WTC11 (cell line): ENCODE measurements around the gene PPP1R26. TPM values are rescaled to one million over a fixed set of nuclear protein-coding genes. Genes with fewer than 3 reads are reported as not detected.

Experiments used
- ATAC-seq: fragments of 200-7000 bp; cut with Tn5 transposase; 2 replicates; pipeline ENCODE4 v1.10.0; 2021; ENCODE audit warnings: mild to moderate bottlenecking, moderate library complexity
- CTCF ChIA-PET: fragments of 300-600 bp; sonication (Branson Sonifier 250); formaldehyde crosslinking; loops from one replicate; lab custom pipeline; 2021; ENCODE audit warnings: antibody characterized with exemption; lab: Charles Lee
- POLR2A ChIA-PET: fragments of 350-600 bp; sonication (Branson Sonifier 250); formaldehyde crosslinking; loops from one replicate; lab custom pipeline; 2021; ENCODE audit warnings: antibody characterized with exemption; lab: Charles Lee
- DNase-seq: peaks from one replicate; pipeline ENCODE4 v3.0.0; 2021; ENCODE audit warnings: low spot score
- H3K27ac Mint-ChIP-seq: 2 replicates; pipeline ENCODE4 v1.8.0; 2021; ENCODE audit warnings: mixed read lengths
- H3K27me3 Mint-ChIP-seq: 2 replicates; pipeline ENCODE4 v1.8.0; 2021; ENCODE audit warnings: low read depth, mild to moderate bottlenecking, moderate library complexity, mixed read lengths
- H3K36me3 Mint-ChIP-seq: 2 replicates; pipeline ENCODE4 v1.8.0; 2021; ENCODE audit warnings: mixed read lengths
- H3K4me1 Mint-ChIP-seq: 2 replicates; pipeline ENCODE4 v1.8.0; 2022; ENCODE audit warnings: mixed read lengths
- H3K4me3 Mint-ChIP-seq: 2 replicates; pipeline ENCODE4 v1.8.0; 2021; ENCODE audit warnings: mild to moderate bottlenecking, moderate library complexity, mixed read lengths
- H3K9me3 Mint-ChIP-seq: 2 replicates; pipeline ENCODE4 v1.8.0; 2021; ENCODE audit warnings: mixed read lengths
- CREB1 ChIP-seq: sonication (generic); formaldehyde crosslinking; IDR thresholded peaks from 2 replicates; pipeline ENCODE4 v1.8.0; 2023; ENCODE audit warnings: mild to moderate bottlenecking, missing genetic modification reagents
- FOXP1 ChIP-seq: sonication (generic); formaldehyde crosslinking; IDR thresholded peaks from 2 replicates; pipeline ENCODE4 v1.8.0; 2022; ENCODE audit warnings: missing genetic modification reagents, mild to moderate bottlenecking, moderate library complexity, borderline replicate concordance
- GTF2I ChIP-seq: fragments of 250-450 bp; sonication (Bioruptor Pico); conservative IDR thresholded peaks from 2 replicates; pipeline ENCODE4 v1.4.0; 2021; ENCODE audit warnings: mild to moderate bottlenecking
- HMGA2 ChIP-seq: fragments of 250-450 bp; sonication (Bioruptor Pico); IDR thresholded peaks from 2 replicates; pipeline ENCODE4 v1.4.0; 2021; ENCODE audit warnings: mild to moderate bottlenecking, moderate library complexity
- NFE2L1 ChIP-seq: sonication (generic); formaldehyde crosslinking; IDR thresholded peaks from 2 replicates; pipeline ENCODE4 v1.8.1; 2023; ENCODE audit warnings: missing genetic modification reagents
- SMAD4 ChIP-seq: sonication (generic); formaldehyde crosslinking; IDR thresholded peaks from 2 replicates; pipeline ENCODE4 v1.8.0; 2022; ENCODE audit warnings: mild to moderate bottlenecking, missing genetic modification reagents
- TEAD1 ChIP-seq: sonication (generic); formaldehyde crosslinking; IDR thresholded peaks from 2 replicates; pipeline ENCODE4 v1.8.0; 2022; ENCODE audit warnings: mild to moderate bottlenecking, missing genetic modification reagents
- TP53 ChIP-seq: sonication (generic); formaldehyde crosslinking; IDR thresholded peaks from 2 replicates; pipeline ENCODE4 v1.8.1; 2023; ENCODE audit warnings: mild to moderate bottlenecking, missing genetic modification reagents
- ZNF121 ChIP-seq: sonication (generic); formaldehyde crosslinking; IDR thresholded peaks from 2 replicates; pipeline ENCODE4 v1.8.0; 2023; ENCODE audit warnings: missing genetic modification reagents
- ZNF317 ChIP-seq: sonication (generic); formaldehyde crosslinking; IDR thresholded peaks from 2 replicates; pipeline ENCODE4 v1.8.1; 2023; ENCODE audit warnings: low read depth, mild to moderate bottlenecking, moderate library complexity, missing genetic modification reagents, borderline replicate concordance
- ZNF423 ChIP-seq: fragments of 250-450 bp; sonication (Bioruptor Pico); IDR thresholded peaks from 2 replicates; pipeline ENCODE4 v2.1.2; 2022; ENCODE audit warnings: mild to moderate bottlenecking, moderate library complexity
- total RNA-seq: library from RNA; stranded (reverse); gene quantifications from 3 replicates; pipeline ENCODE4 v1.2.3, GENCODE V29; 2021
- TF ChIP-seq, protein P1 (sequence below): sonication (generic); formaldehyde crosslinking; IDR thresholded peaks from 2 replicates; pipeline ENCODE4 v1.8.0; 2022; ENCODE audit warnings: mild to moderate bottlenecking, missing genetic modification reagents
- TF ChIP-seq, protein P2 (sequence below): fragments of 250-450 bp; sonication (Bioruptor Pico); IDR thresholded peaks from 2 replicates; pipeline ENCODE4 v1.8.0; 2021; ENCODE audit warnings: mild to moderate bottlenecking
- TF ChIP-seq, protein P3 (sequence below): sonication (generic); formaldehyde crosslinking; IDR thresholded peaks from 2 replicates; pipeline ENCODE4 v1.8.0; 2023; ENCODE audit warnings: mild to moderate bottlenecking, missing genetic modification reagents
- TF ChIP-seq, protein P4 (sequence below): sonication (generic); formaldehyde crosslinking; IDR thresholded peaks from 2 replicates; pipeline ENCODE4 v1.8.1; 2023; ENCODE audit warnings: mild to moderate bottlenecking, missing genetic modification reagents, borderline replicate concordance
- TF ChIP-seq, protein P5 (sequence below): sonication (generic); formaldehyde crosslinking; IDR thresholded peaks from 2 replicates; pipeline ENCODE4 v1.8.0; 2022; ENCODE audit warnings: missing genetic modification reagents
- TF ChIP-seq, protein P6 (sequence below): sonication (generic); formaldehyde crosslinking; IDR thresholded peaks from 2 replicates; pipeline ENCODE4 v1.8.0; 2022; ENCODE audit warnings: mild to moderate bottlenecking, missing genetic modification reagents
- TF ChIP-seq, protein P7 (sequence below): sonication (generic); formaldehyde crosslinking; IDR thresholded peaks from 2 replicates; pipeline ENCODE4 v1.8.1; 2023; ENCODE audit warnings: mild to moderate bottlenecking, missing genetic modification reagents, moderate library complexity

PPP1R26 gene
- total RNA-seq, 1 experiment from 2014 or later: 44.4 TPM

DNA sequence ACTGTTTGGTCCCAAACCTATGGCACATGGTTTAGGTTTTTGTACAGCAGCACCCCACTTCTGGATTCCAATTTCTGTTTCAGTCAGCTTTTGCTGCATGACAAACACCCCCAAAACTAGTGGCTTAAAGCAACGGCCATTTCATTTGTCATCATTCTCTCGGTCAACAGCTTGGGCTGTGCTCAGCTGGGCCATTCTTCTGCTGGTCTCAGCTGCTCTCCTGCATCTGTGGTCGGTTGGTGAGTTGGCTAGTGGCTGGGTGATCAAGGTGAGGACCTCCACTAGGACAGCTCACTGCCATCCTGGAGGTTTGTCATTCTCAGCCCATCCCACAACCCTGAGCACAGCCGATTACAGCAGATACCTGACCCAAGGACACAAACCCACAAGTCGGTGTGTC is 24.8 kb upstream of the PPP1R26 start:
- ATAC-seq (no peak), DNase-seq (no peak)
- POLR2A ChIA-PET: no interaction called here
- H3K27ac Mint-ChIP-seq: no peak overlapping the region
- H3K4me3 Mint-ChIP-seq: no peak overlapping the region
- no peaks in the 10 kb centered on the region for H3K36me3 Mint-ChIP-seq
- TF ChIP-seq, protein P1, sequence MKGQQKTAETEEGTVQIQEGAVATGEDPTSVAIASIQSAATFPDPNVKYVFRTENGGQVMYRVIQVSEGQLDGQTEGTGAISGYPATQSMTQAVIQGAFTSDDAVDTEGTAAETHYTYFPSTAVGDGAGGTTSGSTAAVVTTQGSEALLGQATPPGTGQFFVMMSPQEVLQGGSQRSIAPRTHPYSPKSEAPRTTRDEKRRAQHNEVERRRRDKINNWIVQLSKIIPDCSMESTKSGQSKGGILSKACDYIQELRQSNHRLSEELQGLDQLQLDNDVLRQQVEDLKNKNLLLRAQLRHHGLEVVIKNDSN (CRISPR knock-in tag): no peak
- TF ChIP-seq TP53 (CRISPR knock-in tag) (no peak), TEAD1 (CRISPR knock-in tag) (no peak), FOXP1 (no peak)
- TF ChIP-seq, protein P2, sequence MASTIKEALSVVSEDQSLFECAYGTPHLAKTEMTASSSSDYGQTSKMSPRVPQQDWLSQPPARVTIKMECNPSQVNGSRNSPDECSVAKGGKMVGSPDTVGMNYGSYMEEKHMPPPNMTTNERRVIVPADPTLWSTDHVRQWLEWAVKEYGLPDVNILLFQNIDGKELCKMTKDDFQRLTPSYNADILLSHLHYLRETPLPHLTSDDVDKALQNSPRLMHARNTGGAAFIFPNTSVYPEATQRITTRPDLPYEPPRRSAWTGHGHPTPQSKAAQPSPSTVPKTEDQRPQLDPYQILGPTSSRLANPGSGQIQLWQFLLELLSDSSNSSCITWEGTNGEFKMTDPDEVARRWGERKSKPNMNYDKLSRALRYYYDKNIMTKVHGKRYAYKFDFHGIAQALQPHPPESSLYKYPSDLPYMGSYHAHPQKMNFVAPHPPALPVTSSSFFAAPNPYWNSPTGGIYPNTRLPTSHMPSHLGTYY (CRISPR knock-in tag): no peak
- TF ChIP-seq, protein P3, sequence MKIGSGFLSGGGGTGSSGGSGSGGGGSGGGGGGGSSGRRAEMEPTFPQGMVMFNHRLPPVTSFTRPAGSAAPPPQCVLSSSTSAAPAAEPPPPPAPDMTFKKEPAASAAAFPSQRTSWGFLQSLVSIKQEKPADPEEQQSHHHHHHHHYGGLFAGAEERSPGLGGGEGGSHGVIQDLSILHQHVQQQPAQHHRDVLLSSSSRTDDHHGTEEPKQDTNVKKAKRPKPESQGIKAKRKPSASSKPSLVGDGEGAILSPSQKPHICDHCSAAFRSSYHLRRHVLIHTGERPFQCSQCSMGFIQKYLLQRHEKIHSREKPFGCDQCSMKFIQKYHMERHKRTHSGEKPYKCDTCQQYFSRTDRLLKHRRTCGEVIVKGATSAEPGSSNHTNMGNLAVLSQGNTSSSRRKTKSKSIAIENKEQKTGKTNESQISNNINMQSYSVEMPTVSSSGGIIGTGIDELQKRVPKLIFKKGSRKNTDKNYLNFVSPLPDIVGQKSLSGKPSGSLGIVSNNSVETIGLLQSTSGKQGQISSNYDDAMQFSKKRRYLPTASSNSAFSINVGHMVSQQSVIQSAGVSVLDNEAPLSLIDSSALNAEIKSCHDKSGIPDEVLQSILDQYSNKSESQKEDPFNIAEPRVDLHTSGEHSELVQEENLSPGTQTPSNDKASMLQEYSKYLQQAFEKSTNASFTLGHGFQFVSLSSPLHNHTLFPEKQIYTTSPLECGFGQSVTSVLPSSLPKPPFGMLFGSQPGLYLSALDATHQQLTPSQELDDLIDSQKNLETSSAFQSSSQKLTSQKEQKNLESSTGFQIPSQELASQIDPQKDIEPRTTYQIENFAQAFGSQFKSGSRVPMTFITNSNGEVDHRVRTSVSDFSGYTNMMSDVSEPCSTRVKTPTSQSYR: no peak
- peaks cover 24% of the 10 kb centered on the region for H3K9me3 Mint-ChIP-seq
- no peaks in the 10 kb centered on the region for H3K4me1 Mint-ChIP-seq
- CTCF ChIA-PET: interaction anchor here (1.0 to 1.9 kb wide), 2 partner anchors 15 to 43 kb away, joined by 3 to 12 read pairs; no protein-coding TSS in a partner anchor
- H3K27me3 Mint-ChIP-seq: 0 out of 2 replicates have a peak, but pooled peaks cover 3% of the 10 kb centered on the region

DNA sequence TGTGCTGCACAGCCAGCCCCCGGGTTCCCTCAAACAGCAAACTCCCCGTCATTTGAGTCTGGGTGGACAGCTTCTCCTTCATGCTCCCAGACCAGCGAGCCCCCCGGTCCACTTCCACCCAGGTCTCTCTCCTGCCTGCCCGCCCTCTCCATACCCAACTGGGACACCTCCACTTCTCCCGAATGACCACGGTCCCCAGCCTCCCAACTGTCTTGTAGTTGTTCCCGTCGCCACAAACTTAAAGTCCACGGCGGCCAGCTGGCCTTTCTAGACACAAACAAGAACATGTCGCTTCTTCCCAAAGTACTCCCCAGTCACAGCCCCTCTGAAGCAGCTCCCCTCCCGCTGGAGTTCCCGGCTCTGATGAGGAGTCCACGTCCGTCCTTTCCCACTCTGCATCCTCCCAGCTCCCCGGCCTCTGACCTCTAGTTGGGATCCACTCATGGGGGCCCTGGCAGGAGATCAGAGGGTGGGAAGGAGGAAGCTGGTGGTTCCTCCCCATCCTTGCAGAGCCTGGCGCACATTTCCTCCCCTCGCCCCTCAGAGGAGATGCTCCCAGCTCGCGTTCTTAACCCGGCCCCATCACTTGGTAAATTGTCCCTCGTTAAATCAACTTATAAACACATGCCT is 24.1 kb upstream of the PPP1R26 start:
- ChIA-PET CTCF (interaction anchor here (1.0 to 1.9 kb wide), 2 partner anchors 15 to 43 kb away, joined by 3 to 12 read pairs; no protein-coding TSS in a partner anchor), POLR2A (no interaction called here)
- TF ChIP-seq, protein P1 (CRISPR knock-in tag): no peak
- TF ChIP-seq, protein P4, sequence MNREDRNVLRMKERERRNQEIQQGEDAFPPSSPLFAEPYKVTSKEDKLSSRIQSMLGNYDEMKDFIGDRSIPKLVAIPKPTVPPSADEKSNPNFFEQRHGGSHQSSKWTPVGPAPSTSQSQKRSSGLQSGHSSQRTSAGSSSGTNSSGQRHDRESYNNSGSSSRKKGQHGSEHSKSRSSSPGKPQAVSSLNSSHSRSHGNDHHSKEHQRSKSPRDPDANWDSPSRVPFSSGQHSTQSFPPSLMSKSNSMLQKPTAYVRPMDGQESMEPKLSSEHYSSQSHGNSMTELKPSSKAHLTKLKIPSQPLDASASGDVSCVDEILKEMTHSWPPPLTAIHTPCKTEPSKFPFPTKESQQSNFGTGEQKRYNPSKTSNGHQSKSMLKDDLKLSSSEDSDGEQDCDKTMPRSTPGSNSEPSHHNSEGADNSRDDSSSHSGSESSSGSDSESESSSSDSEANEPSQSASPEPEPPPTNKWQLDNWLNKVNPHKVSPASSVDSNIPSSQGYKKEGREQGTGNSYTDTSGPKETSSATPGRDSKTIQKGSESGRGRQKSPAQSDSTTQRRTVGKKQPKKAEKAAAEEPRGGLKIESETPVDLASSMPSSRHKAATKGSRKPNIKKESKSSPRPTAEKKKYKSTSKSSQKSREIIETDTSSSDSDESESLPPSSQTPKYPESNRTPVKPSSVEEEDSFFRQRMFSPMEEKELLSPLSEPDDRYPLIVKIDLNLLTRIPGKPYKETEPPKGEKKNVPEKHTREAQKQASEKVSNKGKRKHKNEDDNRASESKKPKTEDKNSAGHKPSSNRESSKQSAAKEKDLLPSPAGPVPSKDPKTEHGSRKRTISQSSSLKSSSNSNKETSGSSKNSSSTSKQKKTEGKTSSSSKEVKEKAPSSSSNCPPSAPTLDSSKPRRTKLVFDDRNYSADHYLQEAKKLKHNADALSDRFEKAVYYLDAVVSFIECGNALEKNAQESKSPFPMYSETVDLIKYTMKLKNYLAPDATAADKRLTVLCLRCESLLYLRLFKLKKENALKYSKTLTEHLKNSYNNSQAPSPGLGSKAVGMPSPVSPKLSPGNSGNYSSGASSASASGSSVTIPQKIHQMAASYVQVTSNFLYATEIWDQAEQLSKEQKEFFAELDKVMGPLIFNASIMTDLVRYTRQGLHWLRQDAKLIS (CRISPR knock-in tag): no peak
- TF ChIP-seq, protein P5, sequence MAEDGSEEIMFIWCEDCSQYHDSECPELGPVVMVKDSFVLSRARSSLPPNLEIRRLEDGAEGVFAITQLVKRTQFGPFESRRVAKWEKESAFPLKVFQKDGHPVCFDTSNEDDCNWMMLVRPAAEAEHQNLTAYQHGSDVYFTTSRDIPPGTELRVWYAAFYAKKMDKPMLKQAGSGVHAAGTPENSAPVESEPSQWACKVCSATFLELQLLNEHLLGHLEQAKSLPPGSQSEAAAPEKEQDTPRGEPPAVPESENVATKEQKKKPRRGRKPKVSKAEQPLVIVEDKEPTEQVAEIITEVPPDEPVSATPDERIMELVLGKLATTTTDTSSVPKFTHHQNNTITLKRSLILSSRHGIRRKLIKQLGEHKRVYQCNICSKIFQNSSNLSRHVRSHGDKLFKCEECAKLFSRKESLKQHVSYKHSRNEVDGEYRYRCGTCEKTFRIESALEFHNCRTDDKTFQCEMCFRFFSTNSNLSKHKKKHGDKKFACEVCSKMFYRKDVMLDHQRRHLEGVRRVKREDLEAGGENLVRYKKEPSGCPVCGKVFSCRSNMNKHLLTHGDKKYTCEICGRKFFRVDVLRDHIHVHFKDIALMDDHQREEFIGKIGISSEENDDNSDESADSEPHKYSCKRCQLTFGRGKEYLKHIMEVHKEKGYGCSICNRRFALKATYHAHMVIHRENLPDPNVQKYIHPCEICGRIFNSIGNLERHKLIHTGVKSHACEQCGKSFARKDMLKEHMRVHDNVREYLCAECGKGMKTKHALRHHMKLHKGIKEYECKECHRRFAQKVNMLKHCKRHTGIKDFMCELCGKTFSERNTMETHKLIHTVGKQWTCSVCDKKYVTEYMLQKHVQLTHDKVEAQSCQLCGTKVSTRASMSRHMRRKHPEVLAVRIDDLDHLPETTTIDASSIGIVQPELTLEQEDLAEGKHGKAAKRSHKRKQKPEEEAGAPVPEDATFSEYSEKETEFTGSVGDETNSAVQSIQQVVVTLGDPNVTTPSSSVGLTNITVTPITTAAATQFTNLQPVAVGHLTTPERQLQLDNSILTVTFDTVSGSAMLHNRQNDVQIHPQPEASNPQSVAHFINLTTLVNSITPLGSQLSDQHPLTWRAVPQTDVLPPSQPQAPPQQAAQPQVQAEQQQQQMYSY (CRISPR knock-in tag): no peak
- TF ChIP-seq HMGA2 (CRISPR knock-in tag) (no peak), ZNF317 (CRISPR knock-in tag) (no peak), CREB1 (no peak), SMAD4 (CRISPR knock-in tag) (no peak), GTF2I (CRISPR knock-in tag) (no peak), NFE2L1 (CRISPR knock-in tag) (no peak), ZNF121 (CRISPR knock-in tag) (no peak), ZNF423 (CRISPR knock-in tag) (no peak)
- TF ChIP-seq, protein P6, sequence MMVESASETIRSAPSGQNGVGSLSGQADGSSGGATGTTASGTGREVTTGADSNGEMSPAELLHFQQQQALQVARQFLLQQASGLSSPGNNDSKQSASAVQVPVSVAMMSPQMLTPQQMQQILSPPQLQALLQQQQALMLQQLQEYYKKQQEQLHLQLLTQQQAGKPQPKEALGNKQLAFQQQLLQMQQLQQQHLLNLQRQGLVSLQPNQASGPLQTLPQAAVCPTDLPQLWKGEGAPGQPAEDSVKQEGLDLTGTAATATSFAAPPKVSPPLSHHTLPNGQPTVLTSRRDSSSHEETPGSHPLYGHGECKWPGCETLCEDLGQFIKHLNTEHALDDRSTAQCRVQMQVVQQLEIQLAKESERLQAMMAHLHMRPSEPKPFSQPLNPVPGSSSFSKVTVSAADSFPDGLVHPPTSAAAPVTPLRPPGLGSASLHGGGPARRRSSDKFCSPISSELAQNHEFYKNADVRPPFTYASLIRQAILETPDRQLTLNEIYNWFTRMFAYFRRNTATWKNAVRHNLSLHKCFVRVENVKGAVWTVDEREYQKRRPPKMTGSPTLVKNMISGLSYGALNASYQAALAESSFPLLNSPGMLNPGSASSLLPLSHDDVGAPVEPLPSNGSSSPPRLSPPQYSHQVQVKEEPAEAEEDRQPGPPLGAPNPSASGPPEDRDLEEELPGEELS (CRISPR knock-in tag): no peak
- TF ChIP-seq, protein P7, sequence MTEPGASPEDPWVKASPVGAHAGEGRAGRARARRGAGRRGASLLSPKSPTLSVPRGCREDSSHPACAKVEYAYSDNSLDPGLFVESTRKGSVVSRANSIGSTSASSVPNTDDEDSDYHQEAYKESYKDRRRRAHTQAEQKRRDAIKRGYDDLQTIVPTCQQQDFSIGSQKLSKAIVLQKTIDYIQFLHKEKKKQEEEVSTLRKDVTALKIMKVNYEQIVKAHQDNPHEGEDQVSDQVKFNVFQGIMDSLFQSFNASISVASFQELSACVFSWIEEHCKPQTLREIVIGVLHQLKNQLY (CRISPR knock-in tag): no peak
- no peak for ATAC-seq
- no peak for DNase-seq
- Mint-ChIP-seq H3K9me3 (peaks cover 24% of the 10 kb centered on the region), H3K4me3 (no peak overlapping the region), H3K27me3 (0 out of 2 replicates have a peak, but pooled peaks cover 3% of the 10 kb centered on the region), H3K36me3 (no peaks in the 10 kb centered on the region), H3K27ac (no peak overlapping the region), H3K4me1 (no peaks in the 10 kb centered on the region)
